HG03354 (cell line): Measurements from ENCODE around the gene OPN1LW.
"Not testable (repeated sequence)": the region's sequence is repeated elsewhere in the genome, so short reads cannot be mapped to it uniquely, and the experiment has no call there.

Experiments used
- ATAC-seq: cut with Tn5 transposase; IDR thresholded peaks from one replicate; pipeline ENCODE4 v1.9.1; 2021; ENCODE audit warnings: mild to moderate bottlenecking; ENCODE audit not compliant: unreplicated experiment, poor library complexity, severe bottlenecking

OPN1LW gene

DNA sequence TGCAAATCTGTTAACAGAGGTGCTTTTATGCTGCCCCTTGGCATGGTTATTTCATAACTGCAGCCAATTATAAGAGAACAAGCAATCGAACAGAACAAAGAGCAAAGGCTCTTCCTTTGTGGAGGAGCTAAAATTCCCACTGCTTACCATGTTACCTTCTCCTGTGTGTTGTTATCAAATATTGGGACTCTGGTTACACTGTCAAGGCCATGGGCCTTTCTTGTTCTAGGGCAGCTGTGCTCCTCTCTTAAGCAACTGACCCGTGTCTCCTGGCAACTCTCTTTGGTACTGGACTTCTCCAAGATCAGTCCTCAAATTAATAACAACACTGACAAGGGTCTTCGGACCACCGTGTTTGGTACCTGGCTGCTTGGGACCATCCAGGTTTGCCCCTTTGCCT lies 12.1 kb upstream of the OPN1LW start:
- ATAC-seq, result no peak

- ATAC-seq, result no peak
These were observed 11.7 kb upstream of the OPN1LW start for GRCh38 chrX:154132366-154132765.

DNA sequence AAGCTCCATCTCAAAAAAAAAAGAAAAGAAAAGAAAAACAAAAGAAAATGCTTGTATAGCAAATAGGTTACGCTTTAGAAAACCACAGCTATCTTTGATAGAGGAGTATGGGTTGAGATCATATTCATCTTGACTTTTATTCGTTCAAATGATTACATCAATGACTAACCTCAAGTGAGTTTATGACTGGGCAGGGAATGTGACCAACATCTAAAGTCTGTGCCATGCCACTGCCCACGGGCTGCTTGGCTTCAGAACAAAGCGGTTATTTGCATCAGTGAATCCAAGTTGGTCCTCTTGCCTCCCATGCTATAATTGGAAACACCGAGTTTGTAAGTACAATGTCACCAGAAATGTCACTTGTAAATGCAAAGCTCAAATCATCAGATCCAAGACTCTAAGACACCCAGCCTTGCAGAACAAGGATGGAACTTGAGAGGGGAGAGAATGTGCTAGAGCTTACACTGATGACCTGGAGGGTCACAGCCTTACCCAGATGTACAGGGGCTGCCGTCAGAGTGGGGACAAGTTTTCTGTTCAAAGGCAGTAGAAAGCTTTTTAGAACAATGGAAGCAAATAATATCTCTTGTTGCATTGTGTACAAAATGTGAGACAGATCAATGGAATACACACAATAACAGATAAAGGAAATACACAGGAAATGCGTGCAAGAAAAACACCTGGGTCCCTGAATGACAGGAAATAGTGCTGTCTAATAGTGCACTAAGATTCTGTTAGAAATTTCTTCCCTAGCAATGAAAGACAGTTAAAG lies 8.4 kb upstream of the OPN1LW start:
- no peak for ATAC-seq

DNA sequence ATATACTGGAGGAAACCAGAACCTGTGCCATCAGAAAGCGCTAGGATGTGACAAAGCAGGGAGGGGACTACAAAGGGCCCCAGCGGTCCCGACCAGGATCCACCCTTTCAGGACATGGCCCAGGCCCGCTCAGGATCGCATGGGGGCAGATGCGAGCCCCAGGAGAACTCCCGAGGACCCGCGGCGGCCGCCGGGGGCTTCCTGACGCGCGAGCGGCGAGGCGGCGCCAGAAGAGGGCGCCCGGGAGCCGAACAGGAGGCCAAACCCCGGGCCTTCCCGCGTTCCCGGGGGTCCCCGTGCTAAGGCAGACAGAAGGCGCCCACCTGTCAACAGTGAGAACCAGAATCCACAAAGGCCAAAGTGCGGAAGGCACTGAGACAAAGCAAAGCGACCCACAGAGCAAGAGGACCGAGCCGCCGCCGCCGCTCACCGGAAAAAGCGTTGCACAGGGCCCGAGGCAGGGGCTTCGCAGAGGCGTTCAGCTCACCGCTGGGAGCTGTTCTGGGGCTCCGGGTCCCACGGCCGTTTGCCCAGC lies 7.3 kb upstream of the OPN1LW start:
- no peak for ATAC-seq

- ATAC-seq, result no peak
These were observed 5.2 kb upstream of the OPN1LW start for GRCh38 chrX:154138857-154139256.

- ATAC-seq, result no peak
These were observed 3.8 kb upstream of the OPN1LW start for GRCh38 chrX:154140206-154140605.

GRCh38 chrX:154140742-154141141 lies 3.3 kb upstream of the OPN1LW start:
- ATAC-seq, result no peak

GRCh38 chrX:154142386-154142785 lies 1.7 kb upstream of the OPN1LW start:
- ATAC-seq, result no peak

GRCh38 chrX:154142950-154143745 lies 895 bp upstream of the OPN1LW start:
- ATAC-seq, result no peak

GRCh38 chrX:154151030-154151429 lies 7.0 kb downstream of the OPN1LW start:
- not testable (repeated sequence) for ATAC-seq

- not testable (repeated sequence) for ATAC-seq
These were observed 12.2 kb downstream of the OPN1LW start for GRCh38 chrX:154156221-154156620.

- ATAC-seq, result not testable (repeated sequence)
These were observed 13.2 kb downstream of the OPN1LW start for GRCh38 chrX:154157207-154157606.

GRCh38 chrX:154159345-154159744 lies 15.3 kb downstream of the OPN1LW start:
- ATAC-seq, result not testable (repeated sequence)

- not testable (repeated sequence) for ATAC-seq
These were observed 20.9 kb downstream of the OPN1LW start for GRCh38 chrX:154164902-154165301.

DNA sequence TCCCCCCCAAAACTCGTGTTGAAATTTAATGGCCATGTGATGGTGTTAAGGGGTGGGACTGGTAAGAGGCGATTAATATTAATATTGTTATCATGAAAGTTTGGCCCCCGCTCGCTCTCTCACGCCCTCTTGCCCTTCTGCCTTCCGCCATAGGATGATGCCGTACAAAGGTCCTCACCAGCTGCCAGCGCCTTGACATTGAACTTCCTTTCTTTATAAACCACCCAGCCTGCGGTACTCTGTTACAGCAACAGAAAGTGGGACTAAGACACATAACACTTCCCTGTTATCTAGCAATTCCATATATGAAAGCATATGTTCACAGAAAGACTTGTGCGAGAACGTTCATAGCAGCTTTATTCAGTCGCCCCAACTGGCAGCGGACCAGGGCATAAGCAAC lies 24.3 kb downstream of the OPN1LW start:
- not testable (repeated sequence) for ATAC-seq

- ATAC-seq, result peak; percentile 76
These were observed 28.5 kb downstream of the OPN1LW start for GRCh38 chrX:154172535-154172943.

DNA sequence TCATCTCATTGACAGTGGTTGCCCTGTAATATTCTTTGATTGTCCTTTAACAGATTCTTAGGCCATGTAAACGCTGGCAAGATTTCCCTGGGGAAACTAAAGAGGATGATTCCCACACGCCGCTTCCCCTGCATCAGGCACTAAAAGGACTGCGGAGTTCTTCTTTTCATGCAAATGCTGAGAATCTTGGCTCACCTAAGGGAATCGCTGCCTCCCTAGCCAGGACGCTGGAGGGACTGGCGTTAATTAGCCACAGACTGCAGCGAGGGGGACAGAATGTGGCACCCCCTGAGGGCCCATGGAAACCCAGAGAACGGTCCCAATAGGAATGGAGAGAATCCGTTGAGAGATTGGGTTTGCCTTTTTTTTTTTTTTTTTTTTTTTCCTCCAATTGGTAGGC lies 30.3 kb downstream of the OPN1LW start:
- not testable (repeated sequence) for ATAC-seq

DNA sequence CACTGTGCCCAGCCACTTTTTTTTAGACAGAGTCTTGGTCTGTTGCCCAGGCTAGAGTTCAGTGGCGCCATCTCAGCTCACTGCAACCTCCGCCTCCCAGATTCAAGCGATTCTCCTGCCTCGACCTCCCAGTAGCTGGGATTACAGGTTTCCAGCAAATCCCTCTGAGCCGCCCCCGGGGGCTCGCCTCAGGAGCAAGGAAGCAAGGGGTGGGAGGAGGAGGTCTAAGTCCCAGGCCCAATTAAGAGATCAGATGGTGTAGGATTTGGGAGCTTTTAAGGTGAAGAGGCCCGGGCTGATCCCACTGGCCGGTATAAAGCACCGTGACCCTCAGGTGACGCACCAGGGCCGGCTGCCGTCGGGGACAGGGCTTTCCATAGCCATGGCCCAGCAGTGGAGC lies 38.3 kb downstream of the OPN1LW start, which contains the start of gene OPN1MW:
Gene OPN1MW (plus strand): TSS at position 301 of the 400 bp plus-strand sequence. CDS start 82 bp downstream, at position 383.
- not testable (repeated sequence) for ATAC-seq

GRCh38 chrX:154183794-154184193 lies 39.8 kb downstream of the OPN1LW start:
- not testable (repeated sequence) for ATAC-seq

DNA sequence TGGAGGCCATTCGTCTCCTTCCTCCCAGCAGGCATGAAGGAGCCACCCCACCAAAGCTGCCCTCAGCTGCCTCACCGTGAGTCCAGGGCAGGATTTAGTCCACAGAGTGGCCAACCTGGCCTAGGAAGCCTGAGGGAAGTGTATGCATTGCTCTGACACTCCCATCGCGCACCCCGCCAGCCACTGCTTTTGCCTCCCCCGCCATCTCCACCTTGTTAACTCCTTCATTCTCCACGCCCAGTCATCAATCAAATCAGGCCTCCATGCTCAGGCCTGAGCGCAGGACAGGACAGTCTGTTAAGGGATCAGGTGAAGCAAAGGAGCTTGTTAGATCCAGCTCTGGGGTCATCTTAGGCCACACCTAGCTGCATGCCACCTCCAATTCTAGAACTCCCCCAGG lies 48.8 kb downstream of the OPN1LW start:
- ATAC-seq, result not testable (repeated sequence)
